ENCODE results near the gene SOX4.

SOX4 gene

GRCh38 chr6:21586300-21586699 is 7.3 kb upstream of the SOX4 start:
- 100% methylated on average over 1 of the region's 3 CpGs for WGBS, 2 experiments (ENCODE audit: insufficient coverage in 2 of 2)
- Histone ChIP-seq H3K9me3 (ENCODE audit: control insufficient read depth, low read length) (peaks cover 7% of the 10 kb centered on the region), H3K4me3 (ENCODE audit: extremely low read depth, insufficient read depth, low read length, poor library complexity, severe bottlenecking) (peak overlapping the region; percentile 62), H3K36me3 (ENCODE audit: control insufficient read depth, insufficient read depth, low read length) (no peaks in the 10 kb centered on the region), H3K4me1 (ENCODE audit: control insufficient read depth, insufficient read depth, low read length, poor library complexity, severe bottlenecking) (peaks cover 3% of the 10 kb centered on the region), H3K27ac (ENCODE audit: low read depth, low read length, severe bottlenecking) (no peak overlapping the region)

- H3K4me3 ChIP-seq (ENCODE audit: extremely low read depth, insufficient read depth, low read length, poor library complexity, severe bottlenecking) = peak overlapping the region; percentile 62
- H3K36me3 ChIP-seq (ENCODE audit: control insufficient read depth, insufficient read depth, low read length) = no peaks in the 10 kb centered on the region
- 15 to 27% methylated on average over 7 to 11 of the region's 15 CpGs for WGBS, 2 experiments (ENCODE audit: insufficient coverage in 2 of 2)
- H3K9me3 ChIP-seq (ENCODE audit: control insufficient read depth, low read length) = peaks cover 7% of the 10 kb centered on the region
- H3K27ac ChIP-seq (ENCODE audit: low read depth, low read length, severe bottlenecking) = peak overlapping the region; percentile 87
- peaks cover 3% of the 10 kb centered on the region for H3K4me1 ChIP-seq (ENCODE audit: control insufficient read depth, insufficient read depth, low read length, poor library complexity, severe bottlenecking)
These were observed 6.8 kb upstream of the SOX4 start for GRCh38 chr6:21586740-21587178.

DNA sequence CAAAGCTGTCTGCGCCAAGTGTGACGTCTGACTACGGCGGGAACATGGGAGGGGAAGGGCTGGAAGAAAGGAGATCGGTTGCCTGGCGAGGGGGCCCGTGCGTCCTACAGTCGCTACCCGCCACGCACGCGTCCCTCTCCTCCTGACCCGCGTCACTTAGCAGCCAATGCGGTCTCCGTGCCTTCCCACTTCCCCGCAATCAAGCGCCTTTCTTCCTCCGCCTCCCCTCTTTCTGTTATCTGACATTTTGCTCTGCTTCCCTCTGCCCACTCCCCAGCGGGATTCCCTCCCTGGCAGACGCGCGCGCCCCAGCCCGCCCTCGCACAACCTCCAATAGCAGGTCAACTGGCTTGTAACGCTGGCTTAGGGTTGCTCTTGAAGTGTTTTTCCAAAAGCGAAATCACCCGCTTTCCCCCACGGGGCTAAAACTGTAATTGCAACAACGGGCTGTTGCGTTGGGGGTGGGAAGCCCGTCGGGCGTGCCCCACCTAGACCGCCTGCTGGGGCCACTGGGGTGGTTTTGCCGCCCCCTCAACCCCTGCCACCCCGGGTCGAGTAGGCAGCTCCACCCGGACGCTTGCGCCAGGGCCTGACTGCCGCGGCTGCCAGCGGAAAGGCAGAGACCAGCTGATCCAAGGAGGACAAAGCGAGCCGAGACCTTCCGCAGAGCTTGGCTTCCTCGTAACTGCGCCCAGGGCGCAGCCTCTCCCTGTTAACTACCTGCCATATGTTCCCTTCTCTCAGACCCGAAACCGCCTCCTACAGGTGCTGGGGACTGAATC is 6.2 kb upstream of the SOX4 start:
- Histone ChIP-seq H3K36me3 (ENCODE audit: control insufficient read depth, insufficient read depth, low read length) (no peaks in the 10 kb centered on the region), H3K4me3 (ENCODE audit: extremely low read depth, insufficient read depth, low read length, poor library complexity, severe bottlenecking) (peak overlapping the region; percentile 62), H3K4me1 (ENCODE audit: control insufficient read depth, insufficient read depth, low read length, poor library complexity, severe bottlenecking) (peaks cover 3% of the 10 kb centered on the region), H3K9me3 (ENCODE audit: control insufficient read depth, low read length) (peaks cover 2% of the 10 kb centered on the region), H3K27ac (ENCODE audit: low read depth, low read length, severe bottlenecking) (peak overlapping the region; percentile 87)
- 0 to 1% methylated on average over 44 to 45 of the region's 54 CpGs for whole genome bisulfite sequencing, 2 experiments (ENCODE audit: insufficient coverage in 2 of 2)

- 1% methylated on average over 25 to 31 of the region's 39 CpGs for WGBS, 2 experiments (ENCODE audit: insufficient coverage in 2 of 2)
- Histone ChIP-seq H3K4me3 (ENCODE audit: extremely low read depth, insufficient read depth, low read length, poor library complexity, severe bottlenecking) (peak overlapping the region; percentile 62), H3K9me3 (ENCODE audit: control insufficient read depth, low read length) (no peaks in the 10 kb centered on the region), H3K27ac (ENCODE audit: low read depth, low read length, severe bottlenecking) (peak overlapping the region; percentile 87), H3K36me3 (ENCODE audit: control insufficient read depth, insufficient read depth, low read length) (no peaks in the 10 kb centered on the region), H3K4me1 (ENCODE audit: control insufficient read depth, insufficient read depth, low read length, poor library complexity, severe bottlenecking) (peaks cover 3% of the 10 kb centered on the region)
These were observed 5.5 kb upstream of the SOX4 start for GRCh38 chr6:21587961-21588480.

DNA sequence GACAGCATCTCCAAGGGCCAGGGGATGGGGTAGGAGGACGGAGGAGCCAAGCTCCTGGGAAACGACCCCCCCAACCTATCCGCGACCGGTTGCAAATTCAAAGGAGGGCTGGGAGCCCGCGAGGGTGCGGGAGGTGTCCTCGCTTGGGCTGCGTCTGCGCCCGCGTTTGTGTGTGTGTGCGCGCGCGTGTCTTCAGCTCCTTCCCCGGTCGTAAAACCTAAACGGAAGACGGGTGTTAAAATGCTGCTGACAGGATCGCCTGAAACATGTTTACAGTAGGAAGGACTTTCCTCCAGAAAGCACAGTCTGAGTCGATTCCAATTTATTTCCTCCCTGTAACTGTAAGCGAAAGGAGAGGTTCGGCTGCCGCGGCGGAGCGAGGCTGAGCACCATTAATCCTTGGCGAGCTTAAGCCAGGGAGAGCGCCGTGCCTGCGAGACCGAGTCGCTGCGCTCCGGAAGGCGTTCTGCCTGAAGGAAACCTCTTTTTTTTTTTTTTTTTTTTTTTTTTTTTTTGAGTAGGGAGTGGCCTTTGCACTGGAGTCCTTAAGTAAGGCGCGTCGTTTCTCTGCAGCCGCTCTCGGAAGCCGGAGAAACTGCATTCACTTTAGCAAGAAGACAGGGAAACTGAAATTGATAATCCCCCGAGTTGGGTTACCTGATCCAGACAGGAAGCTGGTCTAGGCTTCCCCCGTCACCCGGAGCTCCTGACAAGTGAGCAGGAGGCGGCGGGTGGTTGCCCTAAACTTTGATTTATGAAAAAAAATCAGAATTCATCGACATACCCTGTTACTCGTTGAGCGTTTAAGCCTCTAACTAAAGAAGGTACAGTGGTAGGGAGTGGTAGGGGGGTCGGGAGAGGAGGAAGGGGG is 4.8 kb upstream of the SOX4 start:
- Histone ChIP-seq H3K9me3 (ENCODE audit: control insufficient read depth, low read length) (no peaks in the 10 kb centered on the region), H3K4me1 (ENCODE audit: control insufficient read depth, insufficient read depth, low read length, poor library complexity, severe bottlenecking) (peaks cover 3% of the 10 kb centered on the region), H3K27ac (ENCODE audit: low read depth, low read length, severe bottlenecking) (peak overlapping the region; percentile 87), H3K36me3 (ENCODE audit: control insufficient read depth, insufficient read depth, low read length) (no peaks in the 10 kb centered on the region), H3K4me3 (ENCODE audit: extremely low read depth, insufficient read depth, low read length, poor library complexity, severe bottlenecking) (peak overlapping the region; percentile 62)
- WGBS, 2 experiments (ENCODE audit: insufficient coverage in 2 of 2) = 0% methylated on average over 31 to 37 of the region's 53 CpGs

GRCh38 chr6:21589352-21590345 is 3.9 kb upstream of the SOX4 start:
- 8 to 17% methylated on average over 11 to 12 of the region's 17 CpGs for WGBS, 2 experiments (ENCODE audit: insufficient coverage in 2 of 2)
- H3K4me1 ChIP-seq (ENCODE audit: control insufficient read depth, insufficient read depth, low read length, poor library complexity, severe bottlenecking) = peaks cover 3% of the 10 kb centered on the region
- H3K36me3 ChIP-seq (ENCODE audit: control insufficient read depth, insufficient read depth, low read length) = no peaks in the 10 kb centered on the region
- H3K9me3 ChIP-seq (ENCODE audit: control insufficient read depth, low read length) = no peaks in the 10 kb centered on the region
- H3K27ac ChIP-seq (ENCODE audit: low read depth, low read length, severe bottlenecking) = peak overlapping the region; percentile 87
- H3K4me3 ChIP-seq (ENCODE audit: extremely low read depth, insufficient read depth, low read length, poor library complexity, severe bottlenecking) = peak overlapping the region; percentile 62

GRCh38 chr6:21590346-21590745 is 3.2 kb upstream of the SOX4 start:
- 83 to 91% methylated on average over 1 of the region's 1 CpG for WGBS, 2 experiments (ENCODE audit: insufficient coverage in 2 of 2)
- H3K4me1 ChIP-seq (ENCODE audit: control insufficient read depth, insufficient read depth, low read length, poor library complexity, severe bottlenecking) = peaks cover 3% of the 10 kb centered on the region
- H3K4me3 ChIP-seq (ENCODE audit: extremely low read depth, insufficient read depth, low read length, poor library complexity, severe bottlenecking) = no peak overlapping the region
- H3K36me3 ChIP-seq (ENCODE audit: control insufficient read depth, insufficient read depth, low read length) = no peaks in the 10 kb centered on the region
- H3K9me3 ChIP-seq (ENCODE audit: control insufficient read depth, low read length) = no peaks in the 10 kb centered on the region
- no peak overlapping the region for H3K27ac ChIP-seq (ENCODE audit: low read depth, low read length, severe bottlenecking)

DNA sequence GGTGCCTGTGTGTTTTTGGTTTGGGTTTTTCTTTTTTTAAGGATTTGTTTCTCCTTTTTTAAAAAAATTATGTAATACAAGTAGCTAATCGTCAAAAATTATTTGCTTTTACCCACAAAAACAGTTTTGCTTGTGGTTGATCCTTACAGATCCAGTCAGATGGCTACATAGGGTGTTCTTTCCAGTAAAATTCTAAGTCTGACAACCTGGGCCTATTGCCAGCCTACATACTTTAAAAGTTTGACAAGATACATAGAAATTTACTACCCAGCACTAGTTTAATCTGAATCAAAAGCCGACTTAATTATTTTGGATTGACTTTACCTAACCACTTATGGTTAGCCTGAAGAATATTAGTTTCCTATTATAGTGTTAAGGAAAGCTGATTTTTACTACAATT is 2.1 kb upstream of the SOX4 start:
- Histone ChIP-seq H3K4me1 (ENCODE audit: control insufficient read depth, insufficient read depth, low read length, poor library complexity, severe bottlenecking) (peaks cover 3% of the 10 kb centered on the region), H3K4me3 (ENCODE audit: extremely low read depth, insufficient read depth, low read length, poor library complexity, severe bottlenecking) (no peak overlapping the region), H3K27ac (ENCODE audit: low read depth, low read length, severe bottlenecking) (no peak overlapping the region), H3K36me3 (ENCODE audit: control insufficient read depth, insufficient read depth, low read length) (peaks cover 10% of the 10 kb centered on the region), H3K9me3 (ENCODE audit: control insufficient read depth, low read length) (no peaks in the 10 kb centered on the region)
- WGBS, 2 experiments (ENCODE audit: insufficient coverage in 2 of 2) = no CpG with 5 or more reads among the region's 2 CpGs

GRCh38 chr6:21592953-21593352 is 598 bp upstream of the SOX4 start:
- Histone ChIP-seq H3K4me1 (ENCODE audit: control insufficient read depth, insufficient read depth, low read length, poor library complexity, severe bottlenecking) (peaks cover 3% of the 10 kb centered on the region), H3K9me3 (ENCODE audit: control insufficient read depth, low read length) (no peaks in the 10 kb centered on the region), H3K36me3 (ENCODE audit: control insufficient read depth, insufficient read depth, low read length) (peaks cover 21% of the 10 kb centered on the region), H3K27ac (ENCODE audit: low read depth, low read length, severe bottlenecking) (peak overlapping the region; percentile 90), H3K4me3 (ENCODE audit: extremely low read depth, insufficient read depth, low read length, poor library complexity, severe bottlenecking) (peak overlapping the region; percentile 96)
- no CpG with 5 or more reads among the region's 1 CpG for WGBS, 2 experiments (ENCODE audit: insufficient coverage in 2 of 2)

- WGBS, 2 experiments (ENCODE audit: insufficient coverage in 2 of 2) = 0% methylated on average over 9 to 13 of the region's 19 CpGs
These were observed 420 bp downstream of the SOX4 start for GRCh38 chr6:21593927-21594415.

More at GRCh38 chr6:21593927-21594415, 420 bp downstream of the SOX4 start:
- H3K4me1 ChIP-seq (ENCODE audit: control insufficient read depth, insufficient read depth, low read length, poor library complexity, severe bottlenecking) = peaks cover 4% of the 10 kb centered on the region
- peaks cover 31% of the 10 kb centered on the region for H3K36me3 ChIP-seq (ENCODE audit: control insufficient read depth, insufficient read depth, low read length)
- H3K4me3 ChIP-seq (ENCODE audit: extremely low read depth, insufficient read depth, low read length, poor library complexity, severe bottlenecking) = peak overlapping the region; percentile 96
- H3K27ac ChIP-seq (ENCODE audit: low read depth, low read length, severe bottlenecking) = peak overlapping the region; percentile 90
- H3K9me3 ChIP-seq (ENCODE audit: control insufficient read depth, low read length) = no peaks in the 10 kb centered on the region
